Stomach (tissue), 4 donors: Measurements from ENCODE around the gene IFNK.

Experiments used
- CTCF ChIP-seq, 7 experiments: fragments of 450-650 bp in 4 of 7; fragments of 200-600 bp in 3 of 7; sonication (generic) in 3 of 7; IDR thresholded peaks; one replicate each; pipeline ENCODE4 v1.5.1; 2016 to 2019; ENCODE audit warnings: antibody characterized with exemption in 7 of 7, control low read depth in 2 of 7, mild to moderate bottlenecking in 1 of 7
- EP300 ChIP-seq: sonication (generic); formaldehyde crosslinking; IDR thresholded peaks from one replicate; pipeline ENCODE4 v1.6.1; 2017; ENCODE audit warnings: antibody characterized with exemption
- POLR2A ChIP-seq, 4 donors: fragments of 450-650 bp; IDR thresholded peaks; one replicate each; pipeline ENCODE4 v1.6.1; 2016; ENCODE audit warnings: antibody characterized with exemption in 4 of 4, control low read depth in 2 of 4, mild to moderate bottlenecking in 1 of 4, moderate library complexity in 1 of 4
- POLR2AphosphoS5 ChIP-seq, 3 donors: sonication (generic); formaldehyde crosslinking; IDR thresholded peaks; one replicate each; pipeline ENCODE4 v1.6.1; 2016; ENCODE audit warnings: antibody characterized with exemption in 3 of 3

GRCh38 chr9:27476870-27477515 lies 47.1 kb upstream of the IFNK start:
- TF ChIP-seq CTCF (IDR thresholded peaks at IDR 0.05) = no peak
- no peak for TF ChIP-seq POLR2AphosphoS5 (IDR thresholded peaks at IDR 0.05)
- no peak for TF ChIP-seq POLR2A (IDR thresholded peaks at IDR 0.05)
- TF ChIP-seq EP300 = no peak
